Esophagus muscularis mucosa (tissue), 4 donors: ENCODE measurements around the gene MYH7B.

Source experiments
- EP300 ChIP-seq: sonication (generic); formaldehyde crosslinking; IDR thresholded peaks from one replicate; pipeline ENCODE4 v1.6.1; 2017; ENCODE audit warnings: antibody characterized with exemption
- POLR2A ChIP-seq: fragments of 450-650 bp; IDR thresholded peaks from one replicate; pipeline ENCODE4 v1.6.1; 2017; ENCODE audit warnings: antibody characterized with exemption, moderate library complexity, mild to moderate bottlenecking, low read depth
- POLR2AphosphoS5 ChIP-seq, 2 donors: sonication (generic); formaldehyde crosslinking; IDR thresholded peaks; one replicate each; pipeline ENCODE4 v1.6.1; 2017; ENCODE audit warnings: antibody characterized with exemption in 2 of 2
- TF ChIP-seq, protein P1 (sequence below), 3 experiments: fragments of 200-600 bp in 2 of 3; fragments of 450-650 bp in 1 of 3; sonication (generic) in 2 of 3; IDR thresholded peaks; one replicate each; pipeline ENCODE4 v1.5.1; 2017 to 2019; ENCODE audit warnings: antibody characterized with exemption in 3 of 3, mild to moderate bottlenecking in 2 of 3, moderate library complexity in 1 of 3

DNA sequence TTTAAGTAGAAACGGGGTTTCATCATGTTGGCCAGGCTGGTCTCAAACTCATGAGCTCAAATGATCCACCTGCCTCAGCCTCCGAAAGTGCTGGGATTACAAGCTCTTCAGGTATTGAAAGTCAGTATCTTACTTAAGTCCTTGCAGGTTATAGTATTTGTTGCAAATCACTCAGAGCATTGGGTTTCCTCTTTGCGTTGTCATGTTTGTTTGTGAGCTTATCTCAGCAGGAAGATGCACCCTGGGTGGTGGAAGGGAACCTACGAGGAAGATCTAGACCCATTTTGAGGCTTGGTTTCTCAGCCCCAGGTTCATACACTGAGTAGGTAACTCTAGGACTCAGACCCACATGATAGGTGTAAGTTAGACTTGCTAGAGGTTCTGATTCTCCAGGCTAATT is 18.6 kb downstream of the MYH7B start:
- TF ChIP-seq, protein P1, sequence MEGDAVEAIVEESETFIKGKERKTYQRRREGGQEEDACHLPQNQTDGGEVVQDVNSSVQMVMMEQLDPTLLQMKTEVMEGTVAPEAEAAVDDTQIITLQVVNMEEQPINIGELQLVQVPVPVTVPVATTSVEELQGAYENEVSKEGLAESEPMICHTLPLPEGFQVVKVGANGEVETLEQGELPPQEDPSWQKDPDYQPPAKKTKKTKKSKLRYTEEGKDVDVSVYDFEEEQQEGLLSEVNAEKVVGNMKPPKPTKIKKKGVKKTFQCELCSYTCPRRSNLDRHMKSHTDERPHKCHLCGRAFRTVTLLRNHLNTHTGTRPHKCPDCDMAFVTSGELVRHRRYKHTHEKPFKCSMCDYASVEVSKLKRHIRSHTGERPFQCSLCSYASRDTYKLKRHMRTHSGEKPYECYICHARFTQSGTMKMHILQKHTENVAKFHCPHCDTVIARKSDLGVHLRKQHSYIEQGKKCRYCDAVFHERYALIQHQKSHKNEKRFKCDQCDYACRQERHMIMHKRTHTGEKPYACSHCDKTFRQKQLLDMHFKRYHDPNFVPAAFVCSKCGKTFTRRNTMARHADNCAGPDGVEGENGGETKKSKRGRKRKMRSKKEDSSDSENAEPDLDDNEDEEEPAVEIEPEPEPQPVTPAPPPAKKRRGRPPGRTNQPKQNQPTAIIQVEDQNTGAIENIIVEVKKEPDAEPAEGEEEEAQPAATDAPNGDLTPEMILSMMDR (IDR thresholded peaks at IDR 0.05), result no peak
- TF ChIP-seq POLR2AphosphoS5 (IDR thresholded peaks at IDR 0.05), result no peak
- TF ChIP-seq EP300, result no peak
- no peak for TF ChIP-seq POLR2A
